Keratinocyte (primary cell): ENCODE results near the gene LTBP2. TPM values are rescaled to one million over a fixed set of nuclear protein-coding genes. Genes with fewer than 3 reads are reported as not detected.

Source experiments
- DNase-seq: peaks from one replicate; pipeline ENCODE4 v3.0.0-alpha.2; 2011; ENCODE audit warnings: low read depth, missing footprints, low spot score
- FAIRE-seq: peaks from 2 replicates; lab custom pipeline; 2011; peaks lifted over from hg19 to GRCh38; lab: Jason Lieb, UNC
- H2AFZ ChIP-seq: 2 replicates; pipeline ENCODE4 v1.6.0; 2012; ENCODE audit warnings: low read length, control low read depth, inconsistent platforms; ENCODE audit not compliant: control insufficient read depth
- H3K27ac ChIP-seq: 2 replicates; pipeline ENCODE4 v1.5.1; 2011; ENCODE audit warnings: low read length; ENCODE audit not compliant: control insufficient read depth, insufficient read depth
- H3K27me3 ChIP-seq: 3 replicates; pipeline ENCODE4 v1.6.0; 2011; ENCODE audit warnings: low read length; ENCODE audit not compliant: control insufficient read depth, insufficient read depth; ENCODE audit errors: extremely low read depth
- H3K36me3 ChIP-seq, 2 experiments: 2 replicates in 1 of 2; 3 replicates in 1 of 2; pipeline ENCODE4 v1.5.1; 2011; ENCODE audit warnings: low read length in 2 of 2, mild to moderate bottlenecking in 1 of 2; ENCODE audit not compliant: control insufficient read depth in 2 of 2, insufficient read depth in 2 of 2; ENCODE audit errors: extremely low read depth in 1 of 2
- H3K4me1 ChIP-seq: 3 replicates; pipeline ENCODE4 v1.5.1; 2011; ENCODE audit warnings: low read length; ENCODE audit not compliant: control insufficient read depth, insufficient read depth; ENCODE audit errors: extremely low read depth
- H3K4me2 ChIP-seq: 3 replicates; pipeline ENCODE4 v1.6.0; 2011; ENCODE audit warnings: low read depth, low read length; ENCODE audit not compliant: control insufficient read depth, insufficient read depth; ENCODE audit errors: extremely low read depth
- H3K4me3 ChIP-seq, 3 experiments: fragments of 200-600 bp in 1 of 3; sonication (generic) in 1 of 3; 2 replicates in 2 of 3; 3 replicates in 1 of 3; pipeline ENCODE4 v1.5.1; 2011 to 2016; ENCODE audit warnings: low read length in 3 of 3, mild to moderate bottlenecking in 3 of 3, control low read depth in 2 of 3, inconsistent platforms in 1 of 3, low read depth in 1 of 3, mixed read lengths in 1 of 3, mixed run types in 1 of 3, moderate library complexity in 1 of 3; ENCODE audit not compliant: control insufficient read depth in 2 of 3, insufficient read depth in 2 of 3; ENCODE audit errors: extremely low read depth in 1 of 3
- H3K79me2 ChIP-seq: 2 replicates; pipeline ENCODE4 v1.6.0; 2012; ENCODE audit warnings: low read length; ENCODE audit not compliant: control insufficient read depth, insufficient read depth
- H3K9ac ChIP-seq: 3 replicates; pipeline ENCODE4 v1.6.0; 2011; ENCODE audit warnings: low read length; ENCODE audit not compliant: control insufficient read depth, insufficient read depth; ENCODE audit errors: extremely low read depth
- H3K9me1 ChIP-seq: 3 replicates; pipeline ENCODE4 v1.6.0; 2011; ENCODE audit warnings: low read length; ENCODE audit not compliant: control insufficient read depth, insufficient read depth; ENCODE audit errors: extremely low read depth
- H3K9me3 ChIP-seq: 2 replicates; pipeline ENCODE4 v1.5.1; 2012; ENCODE audit warnings: low read depth, low read length; ENCODE audit not compliant: control insufficient read depth
- H4K20me1 ChIP-seq: 3 replicates; pipeline ENCODE4 v1.6.0; 2011; ENCODE audit warnings: low read length; ENCODE audit not compliant: control insufficient read depth, insufficient read depth; ENCODE audit errors: extremely low read depth
- EZH2 ChIP-seq: IDR thresholded peaks from one replicate; pipeline ENCODE4 v1.6.1; 2012; ENCODE audit warnings: inconsistent platforms, mild to moderate bottlenecking, low read length, moderate library complexity
- dilution Hi-C: fragments of 300-500 bp; cut with MboI; formaldehyde crosslinking; loops from one replicate; pipeline ENCODE4 v1.7.0; 2020; ENCODE audit warnings: low sequenced_read_pairs; ENCODE audit not compliant: extremely low pct_ligation_motif_present
- polyA plus RNA-seq, 5 experiments: library from polyadenylated mRNA; depleted of rRNA in 3 of 5; stranded (reverse) in 3 of 5; stranded (forward) in 1 of 5; unstranded in 1 of 5; fragments of >200 nt; gene quantifications; 1 replicate in 1 of 5; 2 replicates in 3 of 5; 3 replicates in 1 of 5; pipeline versions ENCODE4 v1.2.1 to v1.2.3, GENCODE V29; 2011 to 2012; ENCODE audit warnings: missing spikeins in 2 of 5, low read depth in 1 of 5, low replicate concordance in 1 of 5
- TF ChIP-seq, protein P1 (sequence below), 3 experiments: IDR thresholded peaks in 1 of 3; conservative IDR thresholded peaks in 1 of 3; optimal IDR thresholded peaks in 1 of 3; 2 replicates in 2 of 3; 3 replicates in 1 of 3; pipeline versions ENCODE3 to v1.5.1; 2011; ENCODE audit warnings: low read length in 3 of 3, mild to moderate bottlenecking in 3 of 3, moderate library complexity in 2 of 3, control low read depth in 1 of 3, inconsistent platforms in 1 of 3; ENCODE audit not compliant: insufficient read depth in 2 of 3; ENCODE audit errors: extremely low read depth in 1 of 3

LTBP2 gene
- polyA plus RNA-seq, 1 donor (not counting 4 experiments of a cell fraction or from before 2014, with no cell fraction given): 23.9 TPM

DNA sequence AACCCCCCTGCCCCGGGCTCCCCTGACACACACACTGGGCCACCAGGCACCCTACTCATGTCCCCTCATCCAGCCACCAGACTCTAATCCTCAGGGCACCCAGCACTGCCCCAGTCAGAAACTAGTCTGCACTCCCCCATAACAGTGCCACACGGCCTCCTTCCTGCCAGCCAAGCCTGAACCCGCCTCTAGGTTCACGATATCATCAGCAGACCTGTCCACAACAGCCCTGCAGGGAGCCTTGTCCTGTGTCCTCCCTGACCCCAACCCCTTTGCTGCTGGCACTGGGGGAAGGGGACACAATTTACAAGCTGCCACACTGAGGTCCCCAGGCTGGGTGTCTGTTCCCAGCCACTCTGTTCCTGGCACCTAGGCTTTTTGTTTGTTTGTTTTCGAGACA is 33.6 kb downstream of the LTBP2 start:
- dilution Hi-C loops: no loop called here
- Histone ChIP-seq H3K9me3 (no peaks in the 10 kb centered on the region), H3K27me3 (no peaks in the 10 kb centered on the region), H3K36me3 (peaks cover 0 to 20% of the 10 kb centered on the region in 2 experiments), H3K79me2 (peaks cover 31% of the 10 kb centered on the region), H4K20me1 (no peaks in the 10 kb centered on the region), H3K9me1 (peaks cover 2% of the 10 kb centered on the region), H3K9ac (no peak overlapping the region), H3K27ac (peak overlapping the region; percentile 97), H3K4me3 (no peak overlapping the region), H3K4me1 (peaks cover 71% of the 10 kb centered on the region), H2AFZ (no peak overlapping the region), H3K4me2 (no peak overlapping the region)
- DNase-seq (no peak), FAIRE-seq (no peak)
- TF ChIP-seq, protein P1, sequence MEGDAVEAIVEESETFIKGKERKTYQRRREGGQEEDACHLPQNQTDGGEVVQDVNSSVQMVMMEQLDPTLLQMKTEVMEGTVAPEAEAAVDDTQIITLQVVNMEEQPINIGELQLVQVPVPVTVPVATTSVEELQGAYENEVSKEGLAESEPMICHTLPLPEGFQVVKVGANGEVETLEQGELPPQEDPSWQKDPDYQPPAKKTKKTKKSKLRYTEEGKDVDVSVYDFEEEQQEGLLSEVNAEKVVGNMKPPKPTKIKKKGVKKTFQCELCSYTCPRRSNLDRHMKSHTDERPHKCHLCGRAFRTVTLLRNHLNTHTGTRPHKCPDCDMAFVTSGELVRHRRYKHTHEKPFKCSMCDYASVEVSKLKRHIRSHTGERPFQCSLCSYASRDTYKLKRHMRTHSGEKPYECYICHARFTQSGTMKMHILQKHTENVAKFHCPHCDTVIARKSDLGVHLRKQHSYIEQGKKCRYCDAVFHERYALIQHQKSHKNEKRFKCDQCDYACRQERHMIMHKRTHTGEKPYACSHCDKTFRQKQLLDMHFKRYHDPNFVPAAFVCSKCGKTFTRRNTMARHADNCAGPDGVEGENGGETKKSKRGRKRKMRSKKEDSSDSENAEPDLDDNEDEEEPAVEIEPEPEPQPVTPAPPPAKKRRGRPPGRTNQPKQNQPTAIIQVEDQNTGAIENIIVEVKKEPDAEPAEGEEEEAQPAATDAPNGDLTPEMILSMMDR (optimal IDR thresholded peaks at IDR 0.05 in 1 of 3, IDR thresholded peaks at IDR 0.05 in 1 of 3, conservative IDR thresholded peaks at IDR 0.05 in 1 of 3; ENCODE audit: extremely low read depth in 1 of 3, insufficient read depth in 2 of 3, low read length in 3 of 3): no peak
- TF ChIP-seq EZH2: no peak

DNA sequence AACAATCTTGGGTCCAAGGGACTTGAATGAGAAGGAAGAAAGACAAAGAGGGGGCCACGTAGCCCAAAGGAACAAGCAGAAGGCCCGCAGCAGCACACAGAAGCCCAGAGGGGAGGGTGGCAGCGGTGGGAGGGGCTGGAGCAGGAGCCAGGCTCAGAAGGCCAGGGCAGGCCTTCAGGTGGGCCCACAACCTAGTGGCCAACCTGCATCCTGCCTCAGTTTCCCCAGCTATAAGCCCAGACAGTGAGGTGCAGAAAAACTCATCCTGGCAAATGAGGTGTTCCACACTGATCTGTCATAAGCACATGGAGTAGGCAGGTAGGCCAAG is 34.1 kb downstream of the LTBP2 start:
- Histone ChIP-seq H3K27ac (peak overlapping the region; percentile 97), H3K4me1 (peaks cover 71% of the 10 kb centered on the region), H3K9me1 (peaks cover 2% of the 10 kb centered on the region), H3K27me3 (no peaks in the 10 kb centered on the region), H3K4me3 (no peak overlapping the region), H3K4me2 (no peak overlapping the region), H3K9me3 (no peaks in the 10 kb centered on the region), H4K20me1 (no peaks in the 10 kb centered on the region), H2AFZ (no peak overlapping the region), H3K79me2 (peaks cover 28% of the 10 kb centered on the region), H3K9ac (no peak overlapping the region), H3K36me3 (peaks cover 0 to 20% of the 10 kb centered on the region in 2 experiments)
- no peak for FAIRE-seq
- dilution Hi-C loops: no loop called here
- TF ChIP-seq EZH2: no peak
- TF ChIP-seq, protein P1 (optimal IDR thresholded peaks at IDR 0.05 in 1 of 3, IDR thresholded peaks at IDR 0.05 in 1 of 3, conservative IDR thresholded peaks at IDR 0.05 in 1 of 3; ENCODE audit: extremely low read depth in 1 of 3, insufficient read depth in 2 of 3, low read length in 3 of 3): no peak
- no peak for DNase-seq
